Uterus (tissue), 4 donors: ENCODE data around the gene NCS1. TPM values are rescaled to one million over a fixed set of nuclear protein-coding genes. Genes with fewer than 3 reads are reported as not detected.
"Not testable (repeated sequence)": the region's sequence is repeated elsewhere in the genome, so short reads cannot be mapped to it uniquely, and the experiment has no call there.

ENCODE experiments used
- DNase-seq, 2 donors: peaks; one replicate each; pipeline ENCODE4 v3.0.0-alpha.2; 2019 to 2020
- H3K27ac ChIP-seq, 2 donors: fragments of 200-600 bp; sonication (generic); 1 replicate in 1 of 2; 2 replicates in 1 of 2; pipeline ENCODE4 v1.5.1; 2016 to 2018
- H3K27me3 ChIP-seq, 2 donors: fragments of 200-600 bp; sonication (generic); one replicate each; pipeline ENCODE4 v1.5.1; 2018 to 2019; ENCODE audit warnings: control low read depth in 1 of 2
- H3K36me3 ChIP-seq, 2 donors: fragments of 200-600 bp; sonication (generic); one replicate each; pipeline ENCODE4 v1.5.1; 2019; ENCODE audit warnings: control low read depth in 1 of 2
- H3K4me1 ChIP-seq, 2 donors: fragments of 200-600 bp; sonication (generic); one replicate each; pipeline ENCODE4 v1.5.1; 2018 to 2019; ENCODE audit warnings: control low read depth in 1 of 2
- H3K4me3 ChIP-seq, 2 donors: fragments of 200-600 bp; sonication (generic); 1 replicate in 1 of 2; 2 replicates in 1 of 2; pipeline ENCODE4 v1.5.1; 2018 to 2019; ENCODE audit warnings: mild to moderate bottlenecking in 1 of 2
- H3K9me3 ChIP-seq, 2 donors: fragments of 200-600 bp; sonication (generic); one replicate each; pipeline ENCODE4 v1.5.1; 2019; ENCODE audit warnings: control low read depth in 1 of 2
- POLR2A ChIP-seq, 2 donors: fragments of 450-650 bp; IDR thresholded peaks; one replicate each; pipeline ENCODE4 v1.6.1; 2016; ENCODE audit warnings: antibody characterized with exemption in 2 of 2, mild to moderate bottlenecking in 1 of 2, moderate library complexity in 1 of 2
- intact Hi-C: fragments of 100-400 bp; cut with DNase I; formaldehyde crosslinking; loops from one replicate; pipeline ENCODE4 v1.15.1; 2023; ENCODE audit warnings: low total_unique reads
- total RNA-seq, 4 donors: library from RNA; depleted of rRNA in 3 of 4; stranded (reverse); fragments of >200 nt in 3 of 4; gene quantifications; one replicate each; pipeline versions ENCODE4 v1.1.0 to v1.2.4, GENCODE V29; 2014 to 2023
- TF ChIP-seq, protein P1 (sequence below), 4 experiments: fragments of 200-600 bp in 2 of 4; fragments of 450-650 bp in 2 of 4; sonication (generic) in 2 of 4; IDR thresholded peaks; one replicate each; pipeline ENCODE4 v1.5.1; 2016 to 2019; ENCODE audit warnings: antibody characterized with exemption in 4 of 4, mild to moderate bottlenecking in 2 of 4, moderate library complexity in 1 of 4
- donor health status: DM: yes; HTN: yes; CAD: no.

The NCS1 gene
- total RNA-seq, 4 donors from 2014 or later, result 4.1 to 99.3 (median 39.0) TPM

DNA sequence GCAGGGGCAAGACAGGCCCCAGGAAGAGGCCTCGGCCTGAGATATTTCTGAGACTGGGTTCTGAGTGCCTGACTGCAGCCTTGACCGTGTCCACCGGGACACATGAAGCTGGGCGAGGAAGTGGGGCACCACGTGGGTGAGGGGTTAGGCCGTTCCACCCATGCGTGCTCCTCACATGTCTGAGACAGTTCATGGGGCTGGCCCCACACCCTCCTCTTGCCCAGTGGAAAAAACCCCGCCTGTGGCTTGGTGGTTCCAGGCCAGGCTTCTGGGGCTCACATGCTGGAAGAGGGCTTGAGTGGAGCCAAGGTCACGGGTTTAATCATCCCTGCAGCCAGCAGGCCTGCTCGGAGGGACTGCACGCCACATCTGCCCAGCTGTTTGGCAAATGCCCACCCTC lies 104.8 kb downstream of the NCS1 start:
- no peak for DNase-seq
- TF ChIP-seq, protein P1, sequence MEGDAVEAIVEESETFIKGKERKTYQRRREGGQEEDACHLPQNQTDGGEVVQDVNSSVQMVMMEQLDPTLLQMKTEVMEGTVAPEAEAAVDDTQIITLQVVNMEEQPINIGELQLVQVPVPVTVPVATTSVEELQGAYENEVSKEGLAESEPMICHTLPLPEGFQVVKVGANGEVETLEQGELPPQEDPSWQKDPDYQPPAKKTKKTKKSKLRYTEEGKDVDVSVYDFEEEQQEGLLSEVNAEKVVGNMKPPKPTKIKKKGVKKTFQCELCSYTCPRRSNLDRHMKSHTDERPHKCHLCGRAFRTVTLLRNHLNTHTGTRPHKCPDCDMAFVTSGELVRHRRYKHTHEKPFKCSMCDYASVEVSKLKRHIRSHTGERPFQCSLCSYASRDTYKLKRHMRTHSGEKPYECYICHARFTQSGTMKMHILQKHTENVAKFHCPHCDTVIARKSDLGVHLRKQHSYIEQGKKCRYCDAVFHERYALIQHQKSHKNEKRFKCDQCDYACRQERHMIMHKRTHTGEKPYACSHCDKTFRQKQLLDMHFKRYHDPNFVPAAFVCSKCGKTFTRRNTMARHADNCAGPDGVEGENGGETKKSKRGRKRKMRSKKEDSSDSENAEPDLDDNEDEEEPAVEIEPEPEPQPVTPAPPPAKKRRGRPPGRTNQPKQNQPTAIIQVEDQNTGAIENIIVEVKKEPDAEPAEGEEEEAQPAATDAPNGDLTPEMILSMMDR (IDR thresholded peaks at IDR 0.05), result no peak
- TF ChIP-seq POLR2A (IDR thresholded peaks at IDR 0.05), result no peak
- intact Hi-C loops, result no loop called here

DNA sequence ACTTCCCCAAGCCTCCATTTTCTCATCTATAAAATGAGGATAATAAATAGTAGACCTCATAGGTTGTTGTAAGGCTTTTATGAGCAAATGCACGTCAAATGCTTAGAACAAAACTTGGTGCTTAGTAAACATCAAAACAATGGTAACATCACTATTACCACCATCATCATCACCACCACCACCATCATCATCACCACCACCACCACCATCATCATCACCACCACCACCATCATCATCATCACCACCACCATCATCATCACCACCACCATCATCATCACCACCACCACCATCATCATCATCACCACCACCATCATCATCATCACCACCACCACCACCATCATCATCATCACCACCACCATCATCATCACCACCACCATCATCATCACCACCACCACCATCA lies 105.3 kb downstream of the NCS1 start:
- intact Hi-C loops, result not testable (repeated sequence)

More for the DNA sequence above, 104.8 kb downstream of the NCS1 start:
- no peaks in the 10 kb centered on the region for H3K4me1 ChIP-seq
- H3K27ac ChIP-seq, result no peak overlapping the region
- no peaks in the 10 kb centered on the region for H3K27me3 ChIP-seq
- no peaks in the 10 kb centered on the region for H3K36me3 ChIP-seq
- H3K9me3 ChIP-seq, result no peaks in the 10 kb centered on the region
- H3K4me3 ChIP-seq, result no peak overlapping the region

DNA sequence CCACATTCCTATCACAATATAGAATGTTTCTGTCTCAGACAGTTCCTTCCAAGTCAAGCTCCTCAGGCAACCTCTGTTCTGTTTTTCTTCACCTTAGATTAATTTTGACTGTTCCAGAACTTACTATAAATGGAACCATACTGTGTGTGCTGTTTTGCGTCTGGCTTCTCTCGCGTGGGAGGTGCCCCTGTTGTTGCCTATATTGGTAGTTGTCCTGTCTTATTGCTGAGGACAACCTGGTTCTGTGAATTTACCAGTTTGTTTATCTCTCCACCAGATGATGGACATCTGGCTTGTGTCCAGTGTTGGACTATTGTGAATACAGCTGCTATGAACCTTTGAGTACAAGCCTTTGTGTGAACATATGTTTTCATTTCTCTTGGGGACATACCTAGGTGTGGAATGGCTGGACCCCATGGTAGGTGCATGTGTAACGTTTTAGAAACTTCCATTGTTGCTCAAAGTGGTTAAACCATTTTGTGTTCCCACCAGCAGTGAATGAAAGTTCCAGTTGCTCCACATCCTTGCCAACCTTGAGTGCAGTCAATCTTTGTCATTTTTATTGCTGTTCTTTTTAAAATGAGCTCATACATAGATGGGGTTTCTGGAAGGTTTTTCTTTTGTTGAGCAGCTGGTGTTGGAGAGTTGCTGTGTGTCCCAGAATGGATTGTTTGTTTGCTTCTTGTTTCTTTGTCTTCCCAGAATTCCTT lies 111.5 kb downstream of the NCS1 start:
- Histone ChIP-seq H3K27ac (peak overlapping the region; percentile 66 to 91), H3K27me3 (no peaks in the 10 kb centered on the region), H3K9me3 (no peaks in the 10 kb centered on the region), H3K36me3 (no peaks in the 10 kb centered on the region), H3K4me1 (peaks cover 0 to 7% of the 10 kb centered on the region in 2 donors), H3K4me3 (no peak overlapping the region)
- peak in 1 of 2 donors; percentile 65 for DNase-seq
- TF ChIP-seq, protein P1 (IDR thresholded peaks at IDR 0.05), result no peak
- TF ChIP-seq POLR2A (IDR thresholded peaks at IDR 0.05), result no peak
- intact Hi-C loops, result no loop called here

More for the DNA sequence above, 105.3 kb downstream of the NCS1 start:
- not testable (repeated sequence) for H3K36me3 ChIP-seq, H3K27me3 ChIP-seq, H3K27ac ChIP-seq, H3K9me3 ChIP-seq, DNase-seq, H3K4me3 ChIP-seq, H3K4me1 ChIP-seq

DNA sequence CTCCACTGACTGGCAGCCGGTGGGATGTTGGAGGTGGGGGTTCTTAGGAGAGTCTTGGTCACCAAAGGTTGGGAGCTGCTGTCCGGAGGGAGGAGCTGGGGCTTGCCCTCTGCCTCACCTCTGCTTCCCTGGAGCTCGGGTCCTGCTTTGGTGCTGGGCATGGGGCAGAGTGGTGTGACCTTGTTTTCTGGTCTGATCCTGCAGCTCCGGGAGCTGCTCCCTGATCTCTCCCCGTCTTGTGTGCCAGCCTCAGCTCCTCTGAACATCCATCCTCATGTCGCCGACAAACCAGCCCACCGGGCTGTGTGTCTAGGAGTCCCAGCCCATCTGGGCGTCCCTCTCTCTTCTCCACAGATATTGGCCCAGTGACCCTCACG lies 112.0 kb downstream of the NCS1 start:
- no peaks in the 10 kb centered on the region for H3K27me3 ChIP-seq
- H3K36me3 ChIP-seq, result no peaks in the 10 kb centered on the region
- peak overlapping the region; percentile 66 to 91 for H3K27ac ChIP-seq
- H3K4me3 ChIP-seq, result no peak overlapping the region
- H3K9me3 ChIP-seq, result no peaks in the 10 kb centered on the region
- DNase-seq, result no peak
- H3K4me1 ChIP-seq, result peaks cover 4 to 7% of the 10 kb centered on the region in 2 donors
- TF ChIP-seq POLR2A (IDR thresholded peaks at IDR 0.05), result no peak
- TF ChIP-seq, protein P1 (IDR thresholded peaks at IDR 0.05), result no peak
- intact Hi-C loops, result no loop called here

DNA sequence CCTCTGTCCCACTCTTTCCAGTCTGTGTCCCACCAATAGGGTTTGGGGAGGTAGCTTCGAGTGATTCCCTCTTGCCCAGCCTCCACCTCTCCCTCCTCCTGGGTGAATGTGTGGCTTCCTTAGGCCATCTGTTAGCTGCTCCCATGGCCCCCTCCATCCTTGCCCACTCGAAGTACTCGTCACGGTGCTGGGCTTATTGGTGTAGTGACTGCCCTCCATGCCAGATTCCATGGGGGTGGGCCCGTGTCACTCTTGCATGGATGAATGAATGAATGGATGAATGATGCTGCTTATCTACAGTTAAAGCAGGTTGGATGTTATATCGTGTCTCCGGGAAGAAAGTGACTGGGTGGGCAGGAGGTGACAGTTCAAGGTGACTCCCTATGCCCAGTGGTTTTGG lies 112.5 kb downstream of the NCS1 start:
- no peaks in the 10 kb centered on the region for H3K27me3 ChIP-seq
- intact Hi-C loops, result no loop called here
- no peak for TF ChIP-seq POLR2A (IDR thresholded peaks at IDR 0.05)
- TF ChIP-seq, protein P1 (IDR thresholded peaks at IDR 0.05), result no peak
- H3K4me1 ChIP-seq, result peaks cover 7% of the 10 kb centered on the region in 2 donors
- H3K27ac ChIP-seq, result peak overlapping the region; percentile 66 to 91
- H3K9me3 ChIP-seq, result no peaks in the 10 kb centered on the region
- no peak for DNase-seq
- no peak overlapping the region for H3K4me3 ChIP-seq
- H3K36me3 ChIP-seq, result no peaks in the 10 kb centered on the region
